Spleen (tissue), 11 donors: ENCODE measurements around the gene DHRS11. TPM values are rescaled to one million over a fixed set of nuclear protein-coding genes. Genes with fewer than 3 reads are reported as not detected.

Experiments used
- DNase-seq: peaks from one replicate; pipeline ENCODE4 v3.0.0-alpha.2; 2020
- H3K27ac ChIP-seq, 8 donors: fragments of 200-600 bp; sonication (generic) in 7 of 8; 1 replicate in 4 of 8; 2 replicates in 4 of 8; pipeline versions ENCODE4 v1.5.0 to v1.8.0; 2016 to 2021; ENCODE audit warnings: inconsistent platforms in 4 of 8, mild to moderate bottlenecking in 4 of 8, moderate library complexity in 1 of 8
- H3K27me3 ChIP-seq, 7 donors: fragments of 200-600 bp; sonication (generic) in 6 of 7; replicated peaks in 1 of 7; 1 replicate in 4 of 7; 2 replicates in 3 of 7; pipeline versions ENCODE4 v1.5.0 to v1.8.0; 2016 to 2021; ENCODE audit warnings: inconsistent platforms in 3 of 7, mild to moderate bottlenecking in 1 of 7
- H3K36me3 ChIP-seq, 6 donors: fragments of 200-600 bp; sonication (generic) in 5 of 6; 1 replicate in 4 of 6; 2 replicates in 2 of 6; pipeline versions ENCODE4 v1.5.0 to v1.8.0; 2016 to 2021; ENCODE audit warnings: inconsistent platforms in 2 of 6
- H3K4me1 ChIP-seq, 6 donors: fragments of 200-600 bp; sonication (generic) in 5 of 6; 1 replicate in 3 of 6; 2 replicates in 3 of 6; pipeline versions ENCODE4 v1.5.0 to v1.8.0; 2016 to 2021; ENCODE audit warnings: inconsistent platforms in 3 of 6
- H3K4me3 ChIP-seq, 8 donors: fragments of 200-600 bp; sonication (generic) in 7 of 8; 1 replicate in 4 of 8; 2 replicates in 4 of 8; pipeline versions ENCODE4 v1.5.0 to v1.8.0; 2016 to 2021; ENCODE audit warnings: inconsistent platforms in 4 of 8, mild to moderate bottlenecking in 4 of 8, moderate library complexity in 2 of 8
- H3K9me3 ChIP-seq, 8 donors: fragments of 200-600 bp; sonication (generic) in 7 of 8; 1 replicate in 4 of 8; 2 replicates in 4 of 8; pipeline versions ENCODE4 v1.5.0 to v1.8.0; 2016 to 2021; ENCODE audit warnings: inconsistent platforms in 4 of 8
- POLR2A ChIP-seq, 3 donors: fragments of 450-650 bp; IDR thresholded peaks; one replicate each; pipeline ENCODE4 v1.5.1; 2017; ENCODE audit warnings: antibody characterized with exemption in 3 of 3, mild to moderate bottlenecking in 1 of 3
- POLR2AphosphoS5 ChIP-seq, 3 donors: sonication (generic); formaldehyde crosslinking; IDR thresholded peaks; one replicate each; pipeline ENCODE4 v1.5.1; 2017; ENCODE audit warnings: antibody characterized with exemption in 3 of 3
- WGBS, 5 donors: extraction: QIAGEN DNeasy Blood & Tissue Kit in 3 of 5; methylation state at CpG; one replicate each; pipeline versions ENCODE4 v1.1.5 to v1.1.7; 2013 to 2018; 5-methylcytosine and 5-hydroxymethylcytosine counted together
- intact Hi-C: fragments of 100-400 bp; cut with DNase I; formaldehyde crosslinking; loops from one replicate; pipeline ENCODE4 v1.15.0; 2023; ENCODE audit warnings: low total_unique reads
- polyA plus RNA-seq, 3 donors: library from polyadenylated mRNA; stranded (reverse); fragments of 200-250 nt; gene quantifications; one replicate each; pipeline ENCODE4 v1.2.1, GENCODE V29; 2013
- total RNA-seq, 7 donors: library from RNA; depleted of rRNA in 3 of 7; stranded (reverse); fragments of >200 nt in 3 of 7; fragmentation: NEBNext Ultra II Directional in 4 of 7; extraction: Animal tissue kit (Norgen Biotek cat#: 25700) in 4 of 7; gene quantifications; one replicate each; pipeline versions ENCODE4 v1.1.0 to v1.2.1, GENCODE V29; 2016 to 2021
- TF ChIP-seq, protein P1 (sequence below), 11 experiments: fragments of 200-600 bp in 7 of 11; fragments of 450-650 bp in 4 of 11; sonication (generic) in 4 of 11; IDR thresholded peaks in 8 of 11; conservative IDR thresholded peaks in 3 of 11; 1 replicate in 7 of 11; 2 replicates in 4 of 11; pipeline versions ENCODE4 v1.4.0 to v1.8.0; 2016 to 2021; ENCODE audit warnings: antibody characterized with exemption in 11 of 11, inconsistent platforms in 4 of 11, mild to moderate bottlenecking in 1 of 11
- donor health status: healthy with polysubstance abuse.
- donor health status: DM: no; HTN: no; CAD: no; lungs with moderate emphysema.
- donor health status: DM: no; HTN: no; CAD: no.
- donor health status: Bipolar disorder and iron deficiency.
- donor health status: healthy.
- donor health status: DM: no; HTN: no; CAD: no.
- donor health status: DM: yes; HTN: yes; CAD: no.

Gene DHRS11
- total and polyA plus RNA-seq, 10 donors: 3.9 to 7.8 (median 4.9) TPM

DNA sequence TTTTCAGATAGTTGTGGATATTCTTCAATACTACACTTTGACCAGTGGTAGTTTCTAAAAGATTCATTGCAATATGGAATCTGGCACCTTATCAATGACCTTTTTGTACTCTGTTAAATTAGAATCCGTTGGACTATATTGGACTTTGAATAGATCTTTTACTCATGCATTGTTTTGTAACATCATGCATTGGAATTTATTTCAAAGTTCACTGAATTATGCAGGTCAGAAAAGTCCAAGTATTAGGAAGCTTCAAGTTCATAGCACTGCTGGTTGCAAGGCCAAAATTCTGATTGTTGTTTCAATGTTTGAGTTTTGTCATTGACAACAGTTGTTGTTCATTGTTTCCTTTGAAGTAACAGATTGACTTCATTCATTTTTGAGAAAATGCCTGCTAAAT, 7.9 kb upstream of the DHRS11 start:
- H3K36me3 ChIP-seq: peaks cover 3 to 100% (median 98%) of the 10 kb centered on the region in 6 donors
- H3K4me3 ChIP-seq: no peak overlapping the region
- intact Hi-C loops: no loop called here
- TF ChIP-seq, protein P1, sequence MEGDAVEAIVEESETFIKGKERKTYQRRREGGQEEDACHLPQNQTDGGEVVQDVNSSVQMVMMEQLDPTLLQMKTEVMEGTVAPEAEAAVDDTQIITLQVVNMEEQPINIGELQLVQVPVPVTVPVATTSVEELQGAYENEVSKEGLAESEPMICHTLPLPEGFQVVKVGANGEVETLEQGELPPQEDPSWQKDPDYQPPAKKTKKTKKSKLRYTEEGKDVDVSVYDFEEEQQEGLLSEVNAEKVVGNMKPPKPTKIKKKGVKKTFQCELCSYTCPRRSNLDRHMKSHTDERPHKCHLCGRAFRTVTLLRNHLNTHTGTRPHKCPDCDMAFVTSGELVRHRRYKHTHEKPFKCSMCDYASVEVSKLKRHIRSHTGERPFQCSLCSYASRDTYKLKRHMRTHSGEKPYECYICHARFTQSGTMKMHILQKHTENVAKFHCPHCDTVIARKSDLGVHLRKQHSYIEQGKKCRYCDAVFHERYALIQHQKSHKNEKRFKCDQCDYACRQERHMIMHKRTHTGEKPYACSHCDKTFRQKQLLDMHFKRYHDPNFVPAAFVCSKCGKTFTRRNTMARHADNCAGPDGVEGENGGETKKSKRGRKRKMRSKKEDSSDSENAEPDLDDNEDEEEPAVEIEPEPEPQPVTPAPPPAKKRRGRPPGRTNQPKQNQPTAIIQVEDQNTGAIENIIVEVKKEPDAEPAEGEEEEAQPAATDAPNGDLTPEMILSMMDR (IDR thresholded peaks at IDR 0.05 in 8 of 11, conservative IDR thresholded peaks at IDR 0.05 in 3 of 11): no peak
- TF ChIP-seq POLR2A (IDR thresholded peaks at IDR 0.05) (no peak), POLR2AphosphoS5 (IDR thresholded peaks at IDR 0.05) (no peak)
- WGBS, 5 donors: 79 to 96% (median 85%) methylated on average over 1 of the region's 1 CpG
- H3K4me1 ChIP-seq: no peaks in the 10 kb centered on the region
- H3K27me3 ChIP-seq: no peaks in the 10 kb centered on the region
- H3K27ac ChIP-seq: no peak overlapping the region
- H3K9me3 ChIP-seq: no peaks in the 10 kb centered on the region
- DNase-seq: no peak

DNA sequence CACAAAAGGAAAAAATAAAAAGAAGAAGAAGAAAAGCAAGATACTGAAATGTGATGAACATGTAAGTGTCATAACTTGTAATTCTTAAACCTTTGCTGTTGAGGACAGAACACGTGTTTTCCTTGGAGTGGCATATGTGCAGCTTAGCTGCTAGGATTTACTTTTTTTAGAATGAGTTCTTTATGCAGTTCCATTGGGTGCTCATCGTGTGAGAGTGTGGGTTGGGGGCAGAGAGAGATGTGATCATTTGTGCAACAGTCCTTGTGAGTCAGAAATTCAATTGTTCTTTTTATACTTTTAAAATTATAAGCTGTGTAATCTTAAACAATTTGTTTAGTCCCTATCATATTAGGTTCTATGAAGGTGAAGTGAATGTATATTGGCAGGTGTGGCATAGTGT, 5.5 kb upstream of the DHRS11 start:
- 93 to 97% (median 95%) methylated on average over 2 of the region's 2 CpGs for WGBS, 5 donors
- Histone ChIP-seq H3K27ac (no peak overlapping the region), H3K4me3 (no peak overlapping the region), H3K27me3 (no peaks in the 10 kb centered on the region), H3K36me3 (peaks cover 0 to 99% (median 83%) of the 10 kb centered on the region in 6 donors), H3K4me1 (peaks cover 0 to 19% (median 4%) of the 10 kb centered on the region in 6 donors), H3K9me3 (no peaks in the 10 kb centered on the region)
- TF ChIP-seq POLR2A (IDR thresholded peaks at IDR 0.05): no peak
- TF ChIP-seq POLR2AphosphoS5 (IDR thresholded peaks at IDR 0.05): no peak
- TF ChIP-seq, protein P1 (IDR thresholded peaks at IDR 0.05 in 8 of 11, conservative IDR thresholded peaks at IDR 0.05 in 3 of 11): no peak
- intact Hi-C loops: no loop called here
- no peak for DNase-seq

DNA sequence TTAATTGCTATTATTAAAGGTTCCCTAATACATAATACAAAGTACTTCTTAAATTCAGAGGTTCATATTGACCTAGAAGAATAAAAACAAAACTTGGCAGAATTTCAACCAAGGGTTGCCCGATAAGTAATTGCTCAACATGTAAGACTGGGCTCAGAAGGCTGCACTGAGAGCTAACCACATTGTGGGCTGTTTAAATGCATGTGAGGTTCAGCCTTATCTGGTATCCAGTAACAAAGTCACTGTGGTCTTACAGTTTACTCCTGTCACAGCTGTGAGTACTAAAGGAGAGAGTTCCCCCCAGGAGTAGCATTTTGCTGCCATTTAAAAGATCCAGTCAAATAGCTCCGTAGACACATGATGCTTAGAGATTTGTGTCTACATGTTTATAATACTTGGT, 1.6 kb upstream of the DHRS11 start:
- Histone ChIP-seq H3K9me3 (no peaks in the 10 kb centered on the region), H3K4me3 (no peak overlapping the region), H3K27ac (peak overlapping the region in 1 of 8 donors; percentile 12), H3K4me1 (peaks cover 5 to 45% (median 20%) of the 10 kb centered on the region in 6 donors), H3K27me3 (peaks cover 0 to 9% (median 0%) of the 10 kb centered on the region in 7 donors), H3K36me3 (peaks cover 0 to 60% (median 44%) of the 10 kb centered on the region in 6 donors)
- DNase-seq: no peak
- TF ChIP-seq, protein P1 (IDR thresholded peaks at IDR 0.05 in 8 of 11, conservative IDR thresholded peaks at IDR 0.05 in 3 of 11): no peak
- TF ChIP-seq POLR2AphosphoS5 (IDR thresholded peaks at IDR 0.05) (peak in 1 of 3 donors; percentile 21), POLR2A (IDR thresholded peaks at IDR 0.05) (no peak)
- 40 to 66% (median 44%) methylated on average over 2 of the region's 2 CpGs for WGBS, 5 donors
- intact Hi-C loops: no loop called here

DNA sequence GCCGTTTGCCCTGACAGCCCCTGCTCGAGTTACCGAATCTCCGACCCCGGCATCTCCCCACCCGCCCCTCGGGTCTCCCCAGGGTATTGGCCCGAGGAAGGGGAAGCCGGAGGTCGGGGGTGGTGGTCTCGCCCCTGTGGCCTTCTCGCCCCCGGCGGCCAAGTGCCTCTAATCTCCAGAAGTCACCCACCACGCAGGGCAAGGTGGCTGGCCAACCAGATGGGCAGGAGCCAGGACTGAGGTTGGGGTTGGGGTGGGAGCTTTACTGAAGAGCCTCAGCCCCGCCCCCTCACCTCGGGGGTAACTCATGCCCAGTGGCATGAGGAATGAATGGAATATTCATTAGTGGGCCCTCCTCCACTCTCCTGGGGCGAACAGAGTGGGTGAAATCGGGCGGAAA, 637 bp downstream of the DHRS11 start:
- Histone ChIP-seq H3K36me3 (peaks cover 0 to 38% (median 22%) of the 10 kb centered on the region in 6 donors), H3K27me3 (peaks cover 0 to 9% (median 0%) of the 10 kb centered on the region in 7 donors), H3K4me3 (peak overlapping the region; percentile 62 to 93 (median 78)), H3K9me3 (no peaks in the 10 kb centered on the region), H3K4me1 (peaks cover 5 to 45% (median 20%) of the 10 kb centered on the region in 6 donors), H3K27ac (peak overlapping the region in 5 of 8 donors; percentile 67 to 83 (median 74))
- peak; percentile 81 for DNase-seq
- no peak for TF ChIP-seq POLR2A (IDR thresholded peaks at IDR 0.05)
- TF ChIP-seq, protein P1 (IDR thresholded peaks at IDR 0.05 in 8 of 11, conservative IDR thresholded peaks at IDR 0.05 in 3 of 11): no peak
- TF ChIP-seq POLR2AphosphoS5 (IDR thresholded peaks at IDR 0.05): no peak
- whole genome bisulfite sequencing, 5 donors: 5 to 9% (median 7%) methylated on average over 15 to 20 of the region's 20 CpGs
- intact Hi-C loops: no loop called here
